IPS-18a (cell line): Measurements from ENCODE around the gene ACYP2.
"Not testable (repeated sequence)": the region's sequence is repeated elsewhere in the genome, so short reads cannot be mapped to it uniquely, and the experiment has no call there.

ENCODE experiments used
- H3K27ac ChIP-seq: one replicate; pipeline ENCODE4 v1.5.1; 2013; ENCODE audit warnings: low read length
- H3K27me3 ChIP-seq: one replicate; pipeline ENCODE4 v1.6.1; 2013; ENCODE audit warnings: mild to moderate bottlenecking, low read length; ENCODE audit not compliant: control insufficient read depth, insufficient read depth
- H3K36me3 ChIP-seq: one replicate; pipeline ENCODE4 v1.6.1; 2013; ENCODE audit warnings: low read depth, low read length; ENCODE audit not compliant: control insufficient read depth
- H3K4me1 ChIP-seq: one replicate; pipeline ENCODE4 v1.6.1; 2013; ENCODE audit warnings: low read depth, low read length; ENCODE audit not compliant: control insufficient read depth
- H3K4me3 ChIP-seq: one replicate; pipeline ENCODE4 v1.5.1; 2013; ENCODE audit warnings: low read length
- H3K9ac ChIP-seq: one replicate; pipeline ENCODE4 v1.6.1; 2013; ENCODE audit warnings: mild to moderate bottlenecking, low read length, moderate library complexity
- H3K9me3 ChIP-seq: one replicate; pipeline ENCODE4 v1.6.1; 2013; ENCODE audit warnings: low read depth, low read length; ENCODE audit not compliant: control insufficient read depth

ACYP2 gene

GRCh38 chr2:54313147-54313546, 197.7 kb downstream of the ACYP2 start:
- Histone ChIP-seq H3K36me3 (no peaks in the 10 kb centered on the region), H3K27ac (no peak overlapping the region), H3K9ac (no peak overlapping the region), H3K9me3 (peaks cover 3% of the 10 kb centered on the region), H3K4me3 (no peak overlapping the region), H3K4me1 (no peaks in the 10 kb centered on the region), H3K27me3 (no peaks in the 10 kb centered on the region)

- no peaks in the 10 kb centered on the region for H3K36me3 ChIP-seq
- H3K27ac ChIP-seq, result no peak overlapping the region
Observed at GRCh38 chr2:54317973-54318372, 202.6 kb downstream of the ACYP2 start.

GRCh38 chr2:54318821-54319220, 203.4 kb downstream of the ACYP2 start:
- Histone ChIP-seq H3K27ac (no peak overlapping the region), H3K4me1 (no peaks in the 10 kb centered on the region), H3K9ac (no peak overlapping the region), H3K27me3 (no peaks in the 10 kb centered on the region), H3K4me3 (no peak overlapping the region), H3K36me3 (no peaks in the 10 kb centered on the region), H3K9me3 (peaks cover 3% of the 10 kb centered on the region)

More at GRCh38 chr2:54317973-54318372, 202.6 kb downstream of the ACYP2 start:
- no peak overlapping the region for H3K9ac ChIP-seq
- no peaks in the 10 kb centered on the region for H3K27me3 ChIP-seq
- peaks cover 3% of the 10 kb centered on the region for H3K9me3 ChIP-seq
- no peaks in the 10 kb centered on the region for H3K4me1 ChIP-seq
- no peak overlapping the region for H3K4me3 ChIP-seq

GRCh38 chr2:54321047-54321446, 205.6 kb downstream of the ACYP2 start:
- Histone ChIP-seq H3K4me3 (no peak overlapping the region), H3K9me3 (peaks cover 12% of the 10 kb centered on the region), H3K27me3 (no peaks in the 10 kb centered on the region), H3K4me1 (no peaks in the 10 kb centered on the region), H3K9ac (no peak overlapping the region), H3K36me3 (no peaks in the 10 kb centered on the region), H3K27ac (no peak overlapping the region)

- not testable (repeated sequence) for H3K27me3 ChIP-seq, H3K4me3 ChIP-seq, H3K9me3 ChIP-seq, H3K9ac ChIP-seq, H3K36me3 ChIP-seq, H3K27ac ChIP-seq, H3K4me1 ChIP-seq
Observed at GRCh38 chr2:54324517-54324916, 209.1 kb downstream of the ACYP2 start.

GRCh38 chr2:54325148-54325547, 209.7 kb downstream of the ACYP2 start:
- H3K4me3 ChIP-seq, result no peak overlapping the region
- peaks cover 13% of the 10 kb centered on the region for H3K27me3 ChIP-seq
- no peak overlapping the region for H3K9ac ChIP-seq
- H3K27ac ChIP-seq, result no peak overlapping the region
- peaks cover 10% of the 10 kb centered on the region for H3K9me3 ChIP-seq
- H3K36me3 ChIP-seq, result no peaks in the 10 kb centered on the region
- peaks cover 6% of the 10 kb centered on the region for H3K4me1 ChIP-seq

- Histone ChIP-seq H3K27me3 (peaks cover 21% of the 10 kb centered on the region), H3K36me3 (no peaks in the 10 kb centered on the region), H3K9ac (peak overlapping the region; percentile 2), H3K27ac (no peak overlapping the region), H3K4me3 (peak overlapping the region; percentile 65), H3K4me1 (peaks cover 12% of the 10 kb centered on the region), H3K9me3 (peaks cover 10% of the 10 kb centered on the region)
Observed at GRCh38 chr2:54329482-54330161, 214.2 kb downstream of the ACYP2 start.

GRCh38 chr2:54330162-54330925, 214.9 kb downstream of the ACYP2 start:
- peaks cover 21% of the 10 kb centered on the region for H3K27me3 ChIP-seq
- H3K9ac ChIP-seq, result peak overlapping the region; percentile 2
- no peaks in the 10 kb centered on the region for H3K36me3 ChIP-seq
- H3K4me1 ChIP-seq, result peaks cover 12% of the 10 kb centered on the region
- no peak overlapping the region for H3K27ac ChIP-seq
- H3K9me3 ChIP-seq, result peaks cover 3% of the 10 kb centered on the region
- peak overlapping the region; percentile 65 for H3K4me3 ChIP-seq

- H3K4me3 ChIP-seq, result peak overlapping the region; percentile 65
- H3K9ac ChIP-seq, result no peak overlapping the region
- H3K36me3 ChIP-seq, result no peaks in the 10 kb centered on the region
- no peaks in the 10 kb centered on the region for H3K9me3 ChIP-seq
- peaks cover 21% of the 10 kb centered on the region for H3K27me3 ChIP-seq
- no peak overlapping the region for H3K27ac ChIP-seq
- peaks cover 12% of the 10 kb centered on the region for H3K4me1 ChIP-seq
Observed at GRCh38 chr2:54330926-54331835, 215.8 kb downstream of the ACYP2 start.

- peaks cover 21% of the 10 kb centered on the region for H3K27me3 ChIP-seq
- no peak overlapping the region for H3K27ac ChIP-seq
- H3K9ac ChIP-seq, result no peak overlapping the region
- H3K9me3 ChIP-seq, result no peaks in the 10 kb centered on the region
- peaks cover 12% of the 10 kb centered on the region for H3K4me1 ChIP-seq
- H3K4me3 ChIP-seq, result no peak overlapping the region
- no peaks in the 10 kb centered on the region for H3K36me3 ChIP-seq
Observed at GRCh38 chr2:54332386-54332785, 217.0 kb downstream of the ACYP2 start.
